Parathyroid adenoma (tissue), 2 donors: ENCODE results near the gene HNMT.

ENCODE experiments used
- H2AFZ ChIP-seq: fragments of 300-600 bp; sonication (generic); one replicate; pipeline ENCODE4 v1.7.0; 2017; ENCODE audit warnings: antibody characterized with exemption, mild to moderate bottlenecking
- H3K27ac ChIP-seq: fragments of 300-600 bp; sonication (generic); one replicate; pipeline ENCODE4 v1.7.0; 2017
- H3K27me3 ChIP-seq: fragments of 300-600 bp; sonication (generic); one replicate; pipeline ENCODE4 v1.7.0; 2017; ENCODE audit warnings: low read length; ENCODE audit not compliant: control insufficient read depth, insufficient read depth
- H3K36me3 ChIP-seq: fragments of 300-600 bp; sonication (generic); one replicate; pipeline ENCODE4 v1.7.0; 2017; ENCODE audit warnings: low read length; ENCODE audit not compliant: control insufficient read depth, insufficient read depth
- H3K4me1 ChIP-seq: fragments of 300-600 bp; sonication (generic); one replicate; pipeline ENCODE4 v1.7.0; 2017; ENCODE audit warnings: control low read depth
- H3K4me2 ChIP-seq: fragments of 300-600 bp; sonication (generic); one replicate; pipeline ENCODE4 v1.7.0; 2017; ENCODE audit warnings: low read length
- H3K4me3 ChIP-seq: fragments of 300-600 bp; sonication (generic); one replicate; pipeline ENCODE4 v1.7.0; 2017; ENCODE audit warnings: low read depth, low read length
- H3K79me2 ChIP-seq: fragments of 300-600 bp; sonication (generic); one replicate; pipeline ENCODE4 v1.7.0; 2017; ENCODE audit warnings: control low read depth
- H3K9ac ChIP-seq: fragments of 300-600 bp; sonication (generic); one replicate; pipeline ENCODE4 v1.7.0; 2017; ENCODE audit warnings: mild to moderate bottlenecking
- H3K9me3 ChIP-seq: fragments of 300-600 bp; sonication (generic); one replicate; pipeline ENCODE4 v1.7.0; 2017; ENCODE audit warnings: low read length; ENCODE audit not compliant: control insufficient read depth
- CTCF ChIP-seq: fragments of 300-600 bp; sonication (generic); IDR thresholded peaks from one replicate; pipeline ENCODE4 v1.7.0; 2017; ENCODE audit warnings: antibody characterized with exemption, mild to moderate bottlenecking
- donor health status: primary hyperparathyroidism.

HNMT gene

GRCh38 chr2:138034536-138034935 is 70.3 kb downstream of the HNMT start:
- H2AFZ ChIP-seq: no peak overlapping the region
- no peaks in the 10 kb centered on the region for H3K9me3 ChIP-seq
- no peak overlapping the region for H3K27ac ChIP-seq
- no peak overlapping the region for H3K9ac ChIP-seq
- H3K79me2 ChIP-seq: no peaks in the 10 kb centered on the region
- no peaks in the 10 kb centered on the region for H3K27me3 ChIP-seq
- H3K36me3 ChIP-seq: no peaks in the 10 kb centered on the region
- no peak overlapping the region for H3K4me2 ChIP-seq
- TF ChIP-seq CTCF: no peak
- H3K4me3 ChIP-seq: no peak overlapping the region
- H3K4me1 ChIP-seq: no peaks in the 10 kb centered on the region

GRCh38 chr2:138035608-138036217 is 71.4 kb downstream of the HNMT start:
- H3K27me3 ChIP-seq: no peaks in the 10 kb centered on the region
- H3K9me3 ChIP-seq: no peaks in the 10 kb centered on the region
- no peak overlapping the region for H3K4me2 ChIP-seq
- no peaks in the 10 kb centered on the region for H3K79me2 ChIP-seq
- H3K4me3 ChIP-seq: no peak overlapping the region
- no peaks in the 10 kb centered on the region for H3K4me1 ChIP-seq
- no peak overlapping the region for H3K9ac ChIP-seq
- H2AFZ ChIP-seq: no peak overlapping the region
- no peak for TF ChIP-seq CTCF
- no peaks in the 10 kb centered on the region for H3K36me3 ChIP-seq
- no peak overlapping the region for H3K27ac ChIP-seq

GRCh38 chr2:138036522-138036921 is 72.2 kb downstream of the HNMT start:
- no peak overlapping the region for H2AFZ ChIP-seq
- H3K4me3 ChIP-seq: no peak overlapping the region
- no peaks in the 10 kb centered on the region for H3K27me3 ChIP-seq
- TF ChIP-seq CTCF: no peak
- H3K4me1 ChIP-seq: no peaks in the 10 kb centered on the region
- no peak overlapping the region for H3K9ac ChIP-seq
- H3K27ac ChIP-seq: no peak overlapping the region
- no peak overlapping the region for H3K4me2 ChIP-seq
- no peaks in the 10 kb centered on the region for H3K36me3 ChIP-seq
- no peaks in the 10 kb centered on the region for H3K9me3 ChIP-seq
- H3K79me2 ChIP-seq: no peaks in the 10 kb centered on the region

GRCh38 chr2:138037090-138037489 is 72.8 kb downstream of the HNMT start:
- Histone ChIP-seq H3K36me3 (no peaks in the 10 kb centered on the region), H3K4me2 (no peak overlapping the region), H3K9ac (no peak overlapping the region), H3K4me1 (no peaks in the 10 kb centered on the region), H3K4me3 (no peak overlapping the region), H2AFZ (no peak overlapping the region), H3K79me2 (no peaks in the 10 kb centered on the region), H3K9me3 (no peaks in the 10 kb centered on the region), H3K27me3 (no peaks in the 10 kb centered on the region), H3K27ac (no peak overlapping the region)
- TF ChIP-seq CTCF: no peak

GRCh38 chr2:138040616-138041015 is 76.3 kb downstream of the HNMT start:
- no peak for TF ChIP-seq CTCF
- H3K79me2 ChIP-seq: no peaks in the 10 kb centered on the region
- no peak overlapping the region for H3K4me3 ChIP-seq
- H3K4me2 ChIP-seq: no peak overlapping the region
- no peak overlapping the region for H2AFZ ChIP-seq
- no peak overlapping the region for H3K27ac ChIP-seq
- H3K9ac ChIP-seq: no peak overlapping the region
- H3K27me3 ChIP-seq: no peaks in the 10 kb centered on the region
- no peaks in the 10 kb centered on the region for H3K9me3 ChIP-seq
- no peaks in the 10 kb centered on the region for H3K4me1 ChIP-seq
- no peaks in the 10 kb centered on the region for H3K36me3 ChIP-seq
